Measurements from ENCODE around the gene ADRB2. TPM values are rescaled to one million over a fixed set of nuclear protein-coding genes. Genes with fewer than 3 reads are reported as not detected.

ADRB2 gene
- total RNA-seq, 2 donors from 2014 or later = 6.8 to 29.0 TPM

GRCh38 chr5:148828511-148829247 is 2.3 kb downstream of the ADRB2 start:
- peak overlapping the region; percentile 36 to 57 for H3K4me3 ChIP-seq
- DNase-seq (ENCODE audit: low spot score) = no peak
- H3K36me3 ChIP-seq = no peaks in the 10 kb centered on the region
- TF ChIP-seq, protein P1, sequence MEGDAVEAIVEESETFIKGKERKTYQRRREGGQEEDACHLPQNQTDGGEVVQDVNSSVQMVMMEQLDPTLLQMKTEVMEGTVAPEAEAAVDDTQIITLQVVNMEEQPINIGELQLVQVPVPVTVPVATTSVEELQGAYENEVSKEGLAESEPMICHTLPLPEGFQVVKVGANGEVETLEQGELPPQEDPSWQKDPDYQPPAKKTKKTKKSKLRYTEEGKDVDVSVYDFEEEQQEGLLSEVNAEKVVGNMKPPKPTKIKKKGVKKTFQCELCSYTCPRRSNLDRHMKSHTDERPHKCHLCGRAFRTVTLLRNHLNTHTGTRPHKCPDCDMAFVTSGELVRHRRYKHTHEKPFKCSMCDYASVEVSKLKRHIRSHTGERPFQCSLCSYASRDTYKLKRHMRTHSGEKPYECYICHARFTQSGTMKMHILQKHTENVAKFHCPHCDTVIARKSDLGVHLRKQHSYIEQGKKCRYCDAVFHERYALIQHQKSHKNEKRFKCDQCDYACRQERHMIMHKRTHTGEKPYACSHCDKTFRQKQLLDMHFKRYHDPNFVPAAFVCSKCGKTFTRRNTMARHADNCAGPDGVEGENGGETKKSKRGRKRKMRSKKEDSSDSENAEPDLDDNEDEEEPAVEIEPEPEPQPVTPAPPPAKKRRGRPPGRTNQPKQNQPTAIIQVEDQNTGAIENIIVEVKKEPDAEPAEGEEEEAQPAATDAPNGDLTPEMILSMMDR (IDR thresholded peaks at IDR 0.05) = peak in 2 of 4 experiments; percentile 9 to 33
- peak; percentile 9 for TF ChIP-seq POLR2AphosphoS5 (IDR thresholded peaks at IDR 0.05)
- no peak for TF ChIP-seq POLR2A (IDR thresholded peaks at IDR 0.05)
- WGBS = 41% methylated on average over 6 of the region's 6 CpGs
- intact Hi-C loops (cut with DNase I) = loop anchor here (10.0 kb wide), 3 partner anchors 96 to 176 kb away; no protein-coding TSS in a partner anchor
- no peaks in the 10 kb centered on the region for H3K4me1 ChIP-seq (replicated peaks)
- peak overlapping the region; percentile 89 to 93 for H3K27ac ChIP-seq
- no peaks in the 10 kb centered on the region for H3K27me3 ChIP-seq (replicated peaks; ENCODE audit: insufficient read depth)
- H3K9me3 ChIP-seq = no peaks in the 10 kb centered on the region

GRCh38 chr5:148829248-148829594 is 2.8 kb downstream of the ADRB2 start:
- WGBS = 84% methylated on average over 3 of the region's 3 CpGs
- DNase-seq (ENCODE audit: low spot score) = no peak
- H3K27me3 ChIP-seq (replicated peaks; ENCODE audit: insufficient read depth) = no peaks in the 10 kb centered on the region
- no peaks in the 10 kb centered on the region for H3K4me1 ChIP-seq (replicated peaks)
- no peaks in the 10 kb centered on the region for H3K9me3 ChIP-seq
- H3K36me3 ChIP-seq = no peaks in the 10 kb centered on the region
- intact Hi-C loops (cut with DNase I) = loop anchor here (10.0 kb wide), 3 partner anchors 96 to 176 kb away; no protein-coding TSS in a partner anchor
- TF ChIP-seq POLR2AphosphoS5 (IDR thresholded peaks at IDR 0.05) = no peak
- TF ChIP-seq, protein P1 (IDR thresholded peaks at IDR 0.05) = no peak
- H3K4me3 ChIP-seq = peak overlapping the region; percentile 36 to 57
- H3K27ac ChIP-seq = peak overlapping the region; percentile 44 to 93

DNA sequence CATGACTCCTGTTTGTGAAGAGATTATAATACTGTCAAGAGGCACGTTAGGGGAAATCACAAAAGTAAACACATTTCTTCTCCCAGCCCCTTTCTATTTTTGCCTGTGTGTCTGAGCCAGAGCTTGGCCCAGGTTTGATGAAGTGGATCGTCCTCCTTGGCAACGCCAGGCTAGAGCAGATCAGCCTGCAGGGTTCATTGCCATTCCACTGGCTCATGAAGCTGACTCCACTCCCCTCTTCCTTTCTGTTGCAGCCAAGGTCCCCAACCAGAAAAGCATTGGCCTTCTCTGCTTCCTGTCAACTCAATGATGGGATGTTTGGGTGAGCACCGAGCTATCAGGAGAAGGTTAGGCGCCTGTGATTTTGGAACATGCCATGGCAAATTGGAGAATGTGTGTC is 3.3 kb downstream of the ADRB2 start:
- intact Hi-C loops (cut with DNase I) = loop anchor here (10.0 kb wide), 3 partner anchors 95 to 175 kb away; no protein-coding TSS in a partner anchor
- Histone ChIP-seq H3K9me3 (no peaks in the 10 kb centered on the region), H3K27ac (peak overlapping the region; percentile 44 to 93), H3K36me3 (no peaks in the 10 kb centered on the region), H3K4me1 (replicated peaks) (no peaks in the 10 kb centered on the region), H3K4me3 (peak overlapping the region; percentile 36 to 57), H3K27me3 (replicated peaks; ENCODE audit: insufficient read depth) (no peaks in the 10 kb centered on the region)
- DNase-seq (ENCODE audit: low spot score) = no peak
- TF ChIP-seq, protein P1 (IDR thresholded peaks at IDR 0.05) = no peak
- TF ChIP-seq POLR2A (IDR thresholded peaks at IDR 0.05) (no peak), POLR2AphosphoS5 (IDR thresholded peaks at IDR 0.05) (no peak)
- 39% methylated on average over 5 of the region's 5 CpGs for WGBS

DNA sequence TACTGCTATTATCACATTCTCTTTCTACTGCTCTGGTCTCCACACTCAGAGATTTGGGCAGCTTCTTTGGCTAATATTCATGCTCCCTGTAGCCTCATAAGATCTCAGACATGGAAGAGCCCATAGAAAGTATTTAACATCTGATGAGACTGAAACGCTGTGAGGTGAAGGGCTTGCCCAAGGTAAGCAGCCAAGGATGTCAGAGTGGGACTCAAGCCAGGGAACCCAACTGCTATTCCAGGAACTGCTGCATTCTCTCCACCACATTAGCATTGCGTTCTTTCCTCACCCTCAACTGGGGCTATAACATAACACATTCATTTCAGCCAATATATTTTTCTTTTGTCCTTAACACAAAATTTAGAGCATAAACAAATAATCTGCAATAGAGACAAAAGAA is 3.8 kb downstream of the ADRB2 start:
- TF ChIP-seq POLR2AphosphoS5 (IDR thresholded peaks at IDR 0.05) (peak; percentile 12), POLR2A (IDR thresholded peaks at IDR 0.05) (no peak)
- TF ChIP-seq, protein P1 (IDR thresholded peaks at IDR 0.05) = no peak
- intact Hi-C loops (cut with DNase I) = no loop called here
- H3K4me1 ChIP-seq (replicated peaks) = no peaks in the 10 kb centered on the region
- H3K27me3 ChIP-seq (replicated peaks; ENCODE audit: insufficient read depth) = no peaks in the 10 kb centered on the region
- peak overlapping the region; percentile 36 to 57 for H3K4me3 ChIP-seq
- DNase-seq (ENCODE audit: low spot score) = no peak
- peak overlapping the region; percentile 44 to 93 for H3K27ac ChIP-seq
- no peaks in the 10 kb centered on the region for H3K9me3 ChIP-seq
- H3K36me3 ChIP-seq = no peaks in the 10 kb centered on the region
- WGBS = 66% methylated on average over 2 of the region's 2 CpGs
